ENCODE data around the gene AATK.

The AATK gene

DNA sequence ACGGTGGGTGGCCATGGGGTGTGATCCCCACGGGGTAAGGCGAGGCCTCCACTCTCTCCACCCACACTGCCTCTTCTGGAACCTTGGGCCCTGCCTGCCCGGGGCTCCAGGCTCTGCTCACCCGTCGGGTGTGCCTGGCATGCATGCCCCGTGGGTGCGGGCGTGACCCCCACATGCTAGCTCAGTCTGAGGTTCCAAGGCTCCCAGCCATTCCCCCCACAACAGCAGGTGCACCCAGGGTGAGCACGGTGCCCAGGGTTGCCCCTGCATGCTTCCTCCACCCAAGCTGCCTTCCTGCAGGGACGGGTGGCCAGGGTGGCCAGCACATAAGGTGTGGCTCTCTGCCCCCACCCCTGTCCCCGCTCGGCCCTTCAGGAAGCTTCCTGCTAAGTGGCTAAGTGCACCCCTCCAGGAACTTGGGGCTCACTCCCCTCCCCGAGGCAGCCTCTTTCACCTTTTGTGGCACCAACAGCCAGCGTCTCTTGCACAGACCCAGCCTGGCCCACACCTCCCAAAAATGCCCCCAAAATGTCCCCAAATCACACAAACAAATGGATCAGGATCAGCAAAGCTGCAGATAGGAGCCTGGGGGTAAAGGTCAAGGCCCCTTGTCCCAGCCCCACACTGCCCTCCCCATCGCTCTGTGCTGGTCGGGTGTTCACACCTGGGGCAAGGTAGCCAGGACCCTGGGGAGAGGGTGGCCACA is 22.2 kb downstream of the AATK start:
- DNase-seq (ENCODE audit: low spot score) = no peak

DNA sequence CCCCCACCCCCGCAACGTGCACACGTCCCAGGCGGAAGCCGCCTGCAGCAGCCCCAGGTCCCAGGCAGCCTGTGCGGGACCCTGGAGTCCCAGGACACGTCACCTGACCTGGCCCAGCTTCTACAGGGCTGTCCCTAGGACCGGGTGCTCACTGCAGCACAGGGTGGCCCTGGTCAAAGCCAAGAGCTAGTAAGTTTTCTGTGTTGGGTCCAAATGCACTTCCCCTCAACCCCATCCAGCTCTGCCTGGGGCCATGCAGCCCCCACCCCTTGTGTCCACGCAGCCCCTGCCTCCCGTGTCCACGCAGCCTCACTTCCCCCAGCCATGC is 22.9 kb downstream of the AATK start:
- DNase-seq (ENCODE audit: low spot score) = no peak

DNA sequence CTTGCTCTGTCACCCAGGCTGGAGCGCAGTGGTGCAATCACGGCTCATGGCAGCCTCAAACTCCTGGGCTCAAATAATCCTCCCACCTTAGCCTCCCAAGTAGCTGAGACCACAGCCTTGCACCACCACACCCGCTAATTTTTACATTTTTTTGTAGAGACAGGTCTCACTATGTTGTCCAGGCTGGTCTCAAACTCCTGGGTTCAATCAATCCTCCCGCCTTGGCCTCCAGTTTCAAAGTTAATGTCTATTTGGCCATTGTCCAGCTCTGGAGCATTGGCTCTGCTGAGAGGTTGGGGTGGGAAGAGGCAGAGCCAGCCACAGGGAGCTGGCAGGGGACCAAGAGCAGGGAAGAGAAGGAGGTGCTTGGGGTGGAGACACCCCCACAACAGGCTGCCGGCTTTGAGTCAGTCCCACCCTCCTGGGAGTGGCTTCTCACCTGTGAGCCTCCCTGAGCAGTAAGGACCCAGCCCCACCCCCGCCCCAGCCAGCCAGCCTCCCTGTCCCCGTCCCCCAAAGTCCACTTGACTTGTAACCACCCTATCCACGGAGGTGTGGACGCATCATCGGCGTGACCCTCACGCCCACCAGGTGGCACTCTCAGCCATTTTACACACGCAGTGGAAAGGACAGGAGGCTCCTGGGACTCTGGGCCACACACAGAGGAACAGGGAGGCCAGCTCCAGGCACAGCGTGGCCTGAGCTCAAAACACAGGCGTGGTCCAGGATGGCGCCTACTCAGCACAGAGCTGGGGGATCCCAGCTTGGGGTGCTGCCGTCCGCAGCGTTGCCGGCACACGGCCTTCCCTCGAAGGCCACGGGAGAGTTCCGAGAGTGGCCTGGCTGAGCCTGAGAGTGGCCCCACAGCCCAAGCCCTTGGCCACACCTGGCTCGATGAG is 23.5 kb downstream of the AATK start:
- DNase-seq (ENCODE audit: low spot score) = peak; percentile 49

DNA sequence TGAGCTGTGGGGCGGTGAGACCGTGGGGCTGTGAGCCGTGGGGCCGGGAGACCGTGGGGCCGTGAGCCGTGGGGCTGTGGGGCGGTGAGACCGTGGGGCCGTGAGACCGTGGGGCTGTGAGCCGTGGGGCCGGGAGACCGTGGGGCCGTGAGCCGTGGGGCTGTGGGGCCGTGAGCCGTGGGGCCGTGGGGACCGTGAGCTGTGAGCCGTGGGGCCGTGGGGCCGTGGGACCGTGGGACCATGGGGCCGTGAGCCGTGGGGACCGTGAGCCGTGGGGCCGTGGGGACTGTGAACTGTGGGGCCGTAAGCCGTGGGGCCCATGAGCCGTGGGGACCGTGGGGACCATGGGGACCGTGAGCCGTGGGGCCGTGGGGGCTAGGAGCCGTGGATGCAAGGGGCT is 25.3 kb downstream of the AATK start:
- DNase-seq (ENCODE audit: low spot score) = no peak

DNA sequence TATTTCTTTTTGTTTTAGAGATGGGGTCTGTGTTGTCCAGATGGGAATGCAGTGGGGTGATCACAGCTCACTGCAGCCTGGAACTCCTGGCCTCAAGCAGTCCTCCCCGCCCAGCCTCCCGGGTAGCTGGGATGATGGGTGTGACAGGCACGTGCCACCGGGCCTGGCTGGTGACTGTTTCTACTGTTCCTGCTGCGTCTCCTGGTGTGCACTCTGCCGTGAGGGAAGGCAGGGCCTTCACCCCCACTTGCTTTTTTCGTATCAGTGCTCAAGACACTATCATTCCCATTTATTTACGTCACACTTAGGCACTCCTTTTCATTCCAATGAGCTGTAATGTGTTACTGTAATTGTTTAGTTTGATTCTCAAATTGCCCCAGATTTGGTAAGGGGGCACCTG is 26.0 kb downstream of the AATK start:
- DNase-seq (ENCODE audit: low spot score) = no peak

DNA sequence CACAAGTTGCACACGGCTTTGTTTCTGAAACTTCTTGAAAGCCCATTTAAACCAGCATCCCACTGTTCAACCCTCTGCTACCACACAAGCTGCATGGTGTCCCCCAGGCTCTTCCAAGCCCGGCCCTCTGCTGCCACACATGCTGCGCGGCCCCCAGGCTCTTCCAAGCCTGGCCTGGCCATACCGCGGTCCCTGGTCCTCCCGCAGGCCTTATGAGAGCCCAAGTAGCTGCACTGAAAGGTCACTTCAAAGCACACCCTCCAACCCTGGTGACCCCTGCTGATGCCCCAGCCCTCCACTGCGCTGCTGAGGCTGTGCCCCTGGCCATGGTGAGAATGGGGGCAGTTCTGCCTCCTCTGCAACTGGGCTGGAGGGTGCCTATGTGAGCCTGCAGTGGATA is 26.6 kb downstream of the AATK start:
- DNase-seq (ENCODE audit: low spot score) = no peak

DNA sequence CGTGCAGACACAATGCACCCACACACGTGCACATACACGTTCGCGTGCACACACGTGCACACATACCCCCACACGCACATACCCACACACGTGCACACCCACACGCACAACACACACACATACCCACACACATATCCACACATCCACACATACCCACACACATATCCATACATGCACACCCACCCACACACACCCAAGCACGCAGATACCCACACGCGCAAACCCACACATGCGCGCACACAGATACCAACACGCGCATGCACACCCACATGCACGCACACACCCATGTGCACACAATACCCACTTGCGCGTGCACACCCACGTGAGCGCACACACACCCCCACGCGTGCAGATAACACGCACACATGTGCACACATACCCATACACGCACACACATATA is 27.5 kb downstream of the AATK start:
- no peak for DNase-seq (ENCODE audit: low spot score)

DNA sequence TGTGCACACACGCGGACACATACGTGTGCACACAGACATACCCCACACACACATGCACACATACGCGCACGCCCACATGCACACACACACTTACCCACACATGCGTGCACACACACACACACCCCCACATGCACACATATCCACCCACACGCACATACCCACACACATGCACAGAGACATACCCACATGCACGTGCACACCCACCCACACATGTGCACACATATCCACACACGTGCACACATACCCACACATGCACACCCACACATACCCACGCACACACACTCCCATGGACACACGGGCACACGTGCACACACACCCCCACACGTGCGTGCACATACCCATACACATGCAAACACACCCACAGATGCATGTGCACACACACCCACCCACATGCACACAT is 27.9 kb downstream of the AATK start:
- no peak for DNase-seq (ENCODE audit: low spot score)

DNA sequence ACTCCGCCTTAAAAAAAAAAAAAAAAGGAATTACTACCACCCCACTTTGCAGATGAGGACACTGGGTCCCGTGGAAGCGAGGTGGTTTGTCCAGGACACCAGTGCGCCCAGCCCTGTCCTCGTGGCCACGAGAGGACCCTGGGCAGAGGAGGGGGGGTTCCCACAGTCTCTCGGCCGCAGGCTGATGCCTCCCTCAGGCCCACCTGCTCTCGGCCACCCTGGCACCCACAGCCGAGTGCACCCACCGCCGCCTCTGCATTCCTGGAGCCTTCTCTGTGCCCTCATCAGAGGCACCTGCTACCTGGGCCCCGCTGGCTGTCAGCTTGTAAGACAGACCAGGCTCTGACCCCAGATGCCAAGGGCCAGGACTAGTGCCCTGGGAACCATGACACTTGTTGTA is 28.8 kb downstream of the AATK start:
- no peak for DNase-seq (ENCODE audit: low spot score)

DNA sequence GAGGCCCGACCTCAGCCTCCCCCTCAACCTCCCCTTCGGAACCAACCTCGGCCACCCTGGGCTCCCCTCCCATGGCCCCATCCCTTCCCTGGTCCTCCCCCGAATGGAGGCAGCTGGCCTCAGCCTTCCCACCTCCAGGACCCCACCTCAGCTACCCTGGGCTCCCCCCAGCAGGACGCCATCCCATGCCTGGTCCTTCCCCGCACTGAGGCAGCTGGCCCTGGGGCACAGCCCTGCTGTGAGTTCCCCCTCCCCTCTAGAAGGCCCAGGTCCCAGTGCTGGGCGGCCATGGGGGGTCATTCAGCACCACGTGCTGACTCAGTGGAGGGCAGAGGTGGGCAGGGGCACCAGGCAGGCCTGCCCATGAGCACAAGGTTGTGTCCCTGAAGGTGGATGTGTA is 29.7 kb downstream of the AATK start:
- no peak for DNase-seq (ENCODE audit: low spot score)

DNA sequence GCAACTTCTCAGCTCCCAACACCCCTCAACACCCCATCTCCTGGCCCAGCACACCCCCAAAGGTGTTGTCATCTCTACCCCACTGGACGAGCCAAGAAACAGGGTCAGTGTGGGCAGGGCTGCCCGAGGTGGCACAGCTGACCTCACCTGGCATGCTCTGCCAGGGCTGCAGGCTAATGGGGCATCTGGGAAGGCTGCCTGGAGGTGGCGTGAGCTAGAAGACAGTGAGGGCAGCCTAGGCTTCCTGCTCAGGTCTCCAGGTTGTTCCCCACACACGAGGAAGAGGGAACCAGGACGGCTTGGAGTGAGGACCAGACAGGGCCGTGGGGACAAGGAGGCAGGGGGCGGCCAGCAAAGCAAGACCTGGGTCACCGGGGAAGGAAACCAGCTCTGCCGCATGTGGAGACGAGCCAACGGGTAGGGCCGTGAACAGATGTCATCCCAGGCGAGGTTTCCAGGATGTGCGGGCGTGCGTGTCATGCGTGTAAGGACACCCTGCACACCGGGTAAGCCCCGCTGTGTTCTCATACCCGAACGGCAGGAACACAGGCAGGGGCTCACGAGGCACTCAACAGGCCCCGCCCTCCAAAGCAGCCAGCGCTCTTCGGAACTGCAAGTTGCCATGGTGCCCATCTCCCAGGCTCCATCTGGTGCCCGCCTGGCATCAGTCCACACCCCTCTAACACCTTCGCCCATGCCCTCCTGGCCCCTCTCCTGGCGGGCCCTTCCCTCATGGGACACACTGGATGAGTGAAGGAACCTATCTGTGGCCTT is 30.3 kb downstream of the AATK start:
- no peak for DNase-seq (ENCODE audit: low spot score)

DNA sequence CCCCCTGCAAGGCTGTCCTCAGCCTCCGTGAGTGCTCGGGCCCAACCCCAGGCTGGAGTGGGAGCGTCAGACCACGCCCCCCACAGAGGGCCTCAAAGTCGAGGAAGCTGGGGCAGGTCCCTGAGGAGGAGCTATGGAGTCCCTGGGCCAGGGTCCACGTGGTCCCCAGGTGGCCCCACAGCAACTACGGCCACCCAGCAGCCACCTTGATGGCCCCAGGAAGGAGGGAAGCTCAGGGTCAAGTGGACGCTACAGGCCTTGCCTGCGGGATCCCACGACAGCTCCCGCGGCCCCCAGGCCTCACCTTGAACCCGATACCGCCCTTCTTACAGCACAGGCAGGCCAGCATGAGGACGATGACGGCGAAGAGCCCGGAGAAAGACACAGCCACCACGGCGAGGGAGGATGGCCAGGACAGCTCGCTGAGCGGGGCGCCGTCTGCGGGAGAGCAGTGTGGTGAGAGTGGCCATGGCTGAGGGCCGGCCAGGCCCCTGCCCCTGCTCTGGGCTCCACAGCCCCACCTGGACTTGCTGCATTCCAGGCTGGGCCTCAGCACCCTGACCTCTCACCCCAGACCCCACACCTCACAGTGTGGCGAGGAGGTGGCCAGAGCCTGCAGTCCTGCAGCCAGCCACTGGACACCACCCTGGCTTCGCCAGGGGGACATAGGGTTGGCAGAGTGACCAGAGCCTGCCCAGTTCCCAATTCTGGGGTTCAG is 31.8 kb downstream of the AATK start:
- DNase-seq (ENCODE audit: low spot score) = no peak

DNA sequence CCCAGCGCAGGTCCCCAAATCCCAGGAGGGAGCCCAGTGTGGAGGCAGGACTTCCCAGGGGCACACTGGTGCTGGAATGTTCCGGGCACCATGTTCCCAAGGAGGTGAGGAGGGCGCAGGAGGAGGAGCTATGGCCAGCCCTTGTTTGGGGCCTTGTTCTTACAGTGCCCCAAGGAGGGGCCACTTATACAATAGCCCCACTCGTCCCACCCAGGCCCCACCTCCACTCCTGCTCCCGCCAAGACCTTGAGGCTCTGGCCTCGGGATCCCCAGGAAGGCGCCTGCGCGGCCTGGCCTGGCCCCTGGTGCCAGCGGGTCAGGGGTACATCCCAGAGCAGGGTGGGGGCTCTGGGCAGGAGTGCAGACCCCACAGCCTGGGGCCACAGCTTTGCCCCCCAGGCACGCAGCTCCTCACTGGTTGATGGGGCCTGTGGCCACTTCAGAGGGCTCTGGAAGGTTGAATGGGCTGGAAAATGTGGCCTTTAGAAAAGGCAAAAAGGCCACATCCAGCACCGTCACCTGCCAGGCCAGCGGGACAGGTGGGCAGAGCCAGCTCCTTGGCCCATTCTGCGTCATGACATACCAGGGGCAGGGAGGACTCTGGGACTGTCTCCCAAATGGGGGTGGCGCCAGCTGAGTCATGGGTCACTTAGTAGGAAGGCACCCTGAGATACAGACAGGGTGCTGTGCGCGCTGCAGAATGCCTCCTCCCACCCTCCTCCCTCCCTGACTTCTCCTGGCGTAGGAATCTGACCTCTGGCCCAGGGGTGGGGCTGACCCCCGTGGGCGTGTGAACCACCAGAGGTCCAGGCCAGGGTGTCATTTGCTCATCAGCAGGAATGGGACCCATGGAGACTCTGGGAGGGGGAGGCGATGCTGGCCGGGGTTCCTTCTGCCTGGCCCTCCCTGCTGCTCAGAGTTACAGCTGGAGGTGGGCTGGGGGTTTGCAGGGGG is 33.0 kb downstream of the AATK start:
- no peak for DNase-seq (ENCODE audit: low spot score)

DNA sequence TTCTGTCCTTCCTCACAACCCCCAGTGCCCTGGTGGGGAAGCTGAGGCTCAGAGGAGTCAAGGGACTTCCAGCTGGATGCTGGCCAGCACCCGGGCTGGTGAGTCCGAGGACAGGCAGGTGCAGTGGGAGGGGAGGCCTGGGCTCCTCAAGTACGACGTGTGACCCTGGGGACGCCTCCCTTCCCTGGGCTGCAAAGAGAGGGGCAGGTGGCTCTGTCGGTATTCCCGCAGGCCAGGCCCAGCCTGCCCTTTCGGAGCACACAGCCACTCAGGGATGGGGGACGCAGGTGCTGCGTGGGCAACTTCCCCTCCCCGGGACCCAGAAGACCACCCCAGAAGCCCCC is 33.9 kb downstream of the AATK start:
- no peak for DNase-seq (ENCODE audit: low spot score)

DNA sequence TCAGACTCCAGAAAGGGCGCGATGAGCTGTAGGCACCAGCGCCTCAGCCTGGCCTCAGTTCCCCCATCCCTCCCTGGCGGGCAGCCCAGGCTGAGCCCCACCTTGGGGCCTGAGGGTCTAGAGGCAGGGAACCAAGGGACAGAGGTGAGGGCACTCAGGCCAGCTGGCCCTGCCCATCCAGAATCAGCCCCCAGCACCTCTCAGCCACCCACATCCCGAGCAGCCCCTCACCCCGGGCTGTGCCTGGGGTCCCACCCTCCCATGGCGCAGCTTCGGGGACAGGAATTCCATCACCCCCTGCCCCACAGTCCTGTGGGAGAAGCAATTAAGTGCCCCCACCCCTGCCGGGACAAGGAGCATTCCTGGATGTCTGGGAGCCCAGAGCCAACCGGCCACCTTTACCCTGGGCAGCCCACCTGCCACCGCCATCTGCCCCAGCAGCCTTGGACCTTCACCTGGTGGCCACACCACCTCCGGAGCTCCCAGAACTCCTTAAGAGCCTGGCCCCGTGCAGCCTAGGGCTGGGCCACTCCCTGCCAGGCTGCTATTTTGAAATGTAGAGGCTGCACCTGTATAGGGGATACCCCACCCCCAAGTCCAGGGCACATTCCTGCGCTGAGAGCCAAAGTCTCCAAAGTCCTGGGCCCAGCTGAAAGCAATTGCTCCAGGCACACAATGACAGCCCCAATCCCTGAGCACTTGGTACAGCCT is 34.4 kb downstream of the AATK start:
- no peak for DNase-seq (ENCODE audit: low spot score)

DNA sequence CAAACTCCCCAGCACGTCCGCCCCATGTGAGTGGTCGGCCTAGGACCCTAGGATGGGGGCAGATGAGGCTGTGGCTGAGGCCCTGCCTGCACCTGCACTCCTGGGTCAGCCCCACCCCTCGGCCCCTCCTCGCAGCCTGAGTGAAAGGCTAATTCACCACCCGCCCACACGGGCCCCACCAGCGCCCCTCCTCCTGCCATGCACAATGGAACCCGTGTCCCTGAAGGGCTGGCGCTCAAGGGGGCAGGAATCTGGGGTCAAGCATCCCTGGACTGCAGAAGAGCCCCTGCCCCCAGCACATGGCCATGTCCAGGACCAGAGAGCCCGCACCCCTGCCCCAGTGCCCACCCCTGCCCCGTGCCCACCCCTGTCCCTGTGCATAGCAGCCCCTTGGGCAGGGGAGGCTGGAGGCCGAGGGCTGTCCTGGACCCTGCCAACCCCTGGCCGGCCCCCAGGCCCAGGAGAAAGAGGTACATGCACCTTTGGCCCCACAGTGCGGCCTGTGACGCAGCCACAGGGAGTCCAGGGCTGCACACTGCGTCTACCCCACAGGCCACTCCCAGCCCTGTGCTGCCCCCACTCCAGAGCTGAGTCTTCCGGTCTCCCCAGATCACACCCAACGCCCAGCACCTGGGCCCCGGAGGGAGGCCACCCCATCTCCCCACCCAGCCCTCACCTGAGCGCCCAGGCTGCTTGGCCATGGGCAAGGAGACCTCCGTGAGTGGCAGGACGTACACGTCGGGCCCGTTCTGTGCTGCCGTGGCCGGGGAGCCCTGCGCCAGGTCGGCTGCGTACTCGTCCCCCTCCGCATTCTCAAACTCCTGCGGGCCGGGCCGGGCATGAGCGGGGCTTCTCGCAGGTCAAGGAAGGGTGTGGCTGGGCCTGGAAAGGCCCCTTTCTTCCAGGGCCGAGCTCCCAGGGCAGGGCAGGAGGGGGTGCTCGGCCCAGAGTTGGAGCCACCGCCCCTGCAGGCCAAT is 35.3 kb downstream of the AATK start:
- no peak for DNase-seq (ENCODE audit: low spot score)

DNA sequence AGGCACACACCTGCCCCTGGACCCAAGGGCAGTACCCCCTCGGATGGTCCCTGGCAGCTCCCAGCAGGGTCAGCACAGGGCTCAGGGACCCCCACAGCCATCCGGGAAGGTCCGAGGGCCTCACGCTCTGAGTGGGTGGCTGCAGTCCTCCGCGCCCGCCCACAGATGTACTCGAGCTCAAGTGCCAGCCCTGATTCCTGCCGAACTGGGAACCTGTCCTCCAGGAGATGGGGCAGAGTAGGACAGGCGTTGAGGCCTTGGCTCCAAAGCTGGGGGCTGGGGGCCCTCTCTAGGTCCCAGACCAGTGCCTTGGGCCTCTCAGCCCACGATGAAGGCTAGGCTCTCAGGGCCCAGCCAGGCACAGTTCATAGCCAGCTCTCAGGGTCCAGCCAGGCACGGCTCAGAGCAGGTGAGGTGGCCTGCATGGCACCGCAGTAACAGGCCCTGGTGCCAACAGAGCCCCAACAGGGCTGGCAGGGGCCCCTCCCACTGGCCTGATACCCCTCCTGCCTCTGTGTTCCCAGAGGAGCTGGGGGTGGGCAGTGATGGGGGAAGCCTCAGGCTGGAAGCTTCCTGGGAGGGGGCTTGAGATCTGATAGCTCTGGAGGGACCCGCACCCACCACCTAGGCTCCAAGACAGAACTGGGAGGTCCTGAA is 36.2 kb downstream of the AATK start:
- no peak for DNase-seq (ENCODE audit: low spot score)

DNA sequence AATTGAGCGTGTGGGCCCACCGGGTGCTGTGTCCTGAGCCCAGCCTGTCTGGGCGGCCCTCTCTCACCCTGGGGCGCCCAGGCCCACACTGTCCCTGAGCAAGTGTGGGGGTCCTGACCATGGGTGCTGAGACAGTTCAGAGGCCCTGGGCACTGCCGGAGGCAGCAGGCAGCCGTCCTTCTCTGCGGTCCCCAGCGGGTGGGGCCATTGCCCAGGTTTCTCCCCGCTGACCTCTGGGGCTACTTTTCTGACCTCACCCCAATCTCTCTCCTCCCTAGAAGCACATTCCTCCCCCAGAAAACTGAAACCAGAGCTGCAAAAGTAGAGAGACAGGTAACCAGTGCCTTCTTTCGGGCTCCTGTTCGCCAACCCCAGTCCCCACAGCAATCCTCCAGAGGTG is 36.7 kb downstream of the AATK start:
- DNase-seq (ENCODE audit: low spot score) = no peak

DNA sequence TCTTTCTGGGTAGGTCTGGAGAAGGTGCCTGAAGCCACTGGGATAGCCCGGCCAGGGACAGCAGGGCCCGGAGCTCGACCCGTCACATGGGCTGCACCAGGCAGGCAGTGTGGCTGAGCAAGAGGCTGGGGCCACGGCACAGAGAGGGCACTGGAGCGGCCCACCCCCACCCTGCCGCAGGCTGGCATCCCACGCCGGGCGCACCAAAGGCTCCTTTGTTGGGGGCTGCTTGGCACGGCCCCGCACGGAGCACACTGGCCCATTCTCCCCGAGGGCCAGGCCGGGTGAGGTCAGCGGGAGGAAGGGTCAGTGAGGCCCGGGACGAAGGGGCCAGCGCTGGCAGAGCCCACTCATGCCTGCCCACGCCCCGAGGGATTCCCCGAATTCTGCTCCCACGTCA is 37.2 kb downstream of the AATK start:
- DNase-seq (ENCODE audit: low spot score) = no peak

All from hematopoietic multipotent progenitor cell treated with erythropoietin and hydrocortisone succinate and interleukin-3 and kit ligand, for 17 days (in vitro differentiated cells).